ENCODE results near the gene ELMO1. TPM values are rescaled to one million over a fixed set of nuclear protein-coding genes. Genes with fewer than 3 reads are reported as not detected.

ELMO1 gene
- total RNA-seq, 4 donors from 2014 or later, result 31.1 to 42.9 (median 38.7) TPM

DNA sequence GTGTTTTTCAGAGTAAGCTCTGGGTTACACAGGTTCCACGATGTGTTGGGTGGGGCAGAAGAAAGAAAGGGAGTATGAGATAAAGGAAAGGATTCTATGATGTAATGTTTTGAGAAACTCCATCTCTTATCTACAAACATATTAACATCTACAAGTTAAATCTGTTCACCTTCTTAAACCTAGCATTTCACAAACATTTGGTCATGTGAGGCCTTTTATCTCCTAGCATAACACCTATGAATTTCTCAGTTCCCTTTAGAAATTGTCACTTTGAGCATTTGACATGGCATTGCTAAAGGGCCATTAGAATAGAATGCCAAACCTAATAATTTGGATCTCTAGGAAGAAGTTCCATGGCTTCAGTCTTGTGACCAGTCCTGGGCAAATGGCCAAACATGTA is 507.3 kb downstream of the ELMO1 start:
- intact Hi-C loops (cut with DNase I), result no loop called here

GRCh38 chr7:36939816-36940215 is 508.8 kb downstream of the ELMO1 start:
- WGBS, result 93% methylated on average over 4 of the region's 4 CpGs
- DNase-seq (ENCODE audit: extremely low spot score), result no peak
- Histone ChIP-seq H3K4me1 (peaks cover 0 to 22% (median 8%) of the 10 kb centered on the region in 4 donors), H3K9me3 (peaks cover 0 to 61% (median 47%) of the 10 kb centered on the region in 4 donors), H3K36me3 (peaks cover 0 to 9% (median 0%) of the 10 kb centered on the region in 4 donors), H3K27ac (replicated peaks in 1 of 4) (no peak overlapping the region), H3K27me3 (no peaks in the 10 kb centered on the region), H3K4me3 (no peak overlapping the region)
- intact Hi-C loops (cut with DNase I), result no loop called here
- no peak for TF ChIP-seq EP300 (IDR thresholded peaks at IDR 0.05)

More for the DNA sequence above, 507.3 kb downstream of the ELMO1 start:
- WGBS, result 55% methylated on average over 1 of the region's 1 CpG
- H3K9me3 ChIP-seq, result peaks cover 0 to 47% (median 39%) of the 10 kb centered on the region in 4 donors
- peaks cover 0 to 9% (median 0%) of the 10 kb centered on the region in 4 donors for H3K36me3 ChIP-seq
- H3K27me3 ChIP-seq, result no peaks in the 10 kb centered on the region
- TF ChIP-seq POLR2A (IDR thresholded peaks at IDR 0.05; ENCODE audit: low read depth) (no peak), POLR2AphosphoS5 (IDR thresholded peaks at IDR 0.05) (no peak)
- H3K4me1 ChIP-seq, result peaks cover 9 to 37% (median 20%) of the 10 kb centered on the region in 4 donors
- H3K27ac ChIP-seq (replicated peaks in 1 of 4), result no peak overlapping the region
- no peak for DNase-seq (ENCODE audit: extremely low spot score)
- H3K4me3 ChIP-seq, result no peak overlapping the region

DNA sequence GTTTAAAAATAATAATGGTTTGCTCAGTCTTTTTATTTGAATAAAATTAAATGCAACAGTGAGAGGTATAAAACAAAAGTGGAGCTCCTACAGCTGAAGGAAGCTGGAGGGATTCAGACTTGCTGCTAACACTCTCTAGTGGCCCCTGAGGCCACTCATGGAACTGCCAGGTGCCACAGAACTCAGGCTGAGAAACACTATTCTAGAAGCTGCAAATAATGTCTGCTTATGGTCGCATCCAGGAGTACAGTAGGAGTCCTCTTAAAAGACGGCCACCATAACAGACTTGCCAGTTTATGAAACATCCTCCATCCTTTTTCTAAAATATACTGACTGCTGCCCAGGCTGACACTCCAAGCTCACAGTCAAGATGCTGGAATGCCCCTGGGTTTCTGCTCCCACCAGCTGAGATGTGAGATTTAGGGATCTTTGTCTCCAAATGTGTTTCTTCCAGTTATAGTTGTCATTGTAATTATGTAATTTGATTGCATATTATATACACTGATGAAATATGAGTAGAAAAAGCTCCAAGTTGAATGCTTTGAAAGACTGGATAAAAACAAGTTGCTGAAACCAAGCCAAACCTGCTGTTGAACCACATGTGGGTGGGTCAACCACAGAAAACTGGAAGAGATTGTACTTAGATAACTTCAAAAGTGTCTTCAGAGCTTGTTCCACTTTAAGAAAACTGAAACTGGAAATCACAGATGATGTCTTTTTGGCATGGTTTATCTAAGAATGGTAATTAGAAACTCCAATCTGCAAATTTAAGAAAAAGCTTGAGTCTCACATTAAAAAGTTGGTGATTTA is 510.7 kb downstream of the ELMO1 start:
- WGBS, result 93% methylated on average over 2 of the region's 2 CpGs
- H3K27ac ChIP-seq (replicated peaks in 1 of 4), result no peak overlapping the region
- no peak for DNase-seq (ENCODE audit: extremely low spot score)
- H3K36me3 ChIP-seq, result peaks cover 0 to 9% (median under 1%) of the 10 kb centered on the region in 4 donors
- TF ChIP-seq POLR2A (IDR thresholded peaks at IDR 0.05; ENCODE audit: low read depth) (no peak), POLR2AphosphoS5 (IDR thresholded peaks at IDR 0.05) (no peak), EP300 (IDR thresholded peaks at IDR 0.05) (no peak)
- TF ChIP-seq, protein P1, sequence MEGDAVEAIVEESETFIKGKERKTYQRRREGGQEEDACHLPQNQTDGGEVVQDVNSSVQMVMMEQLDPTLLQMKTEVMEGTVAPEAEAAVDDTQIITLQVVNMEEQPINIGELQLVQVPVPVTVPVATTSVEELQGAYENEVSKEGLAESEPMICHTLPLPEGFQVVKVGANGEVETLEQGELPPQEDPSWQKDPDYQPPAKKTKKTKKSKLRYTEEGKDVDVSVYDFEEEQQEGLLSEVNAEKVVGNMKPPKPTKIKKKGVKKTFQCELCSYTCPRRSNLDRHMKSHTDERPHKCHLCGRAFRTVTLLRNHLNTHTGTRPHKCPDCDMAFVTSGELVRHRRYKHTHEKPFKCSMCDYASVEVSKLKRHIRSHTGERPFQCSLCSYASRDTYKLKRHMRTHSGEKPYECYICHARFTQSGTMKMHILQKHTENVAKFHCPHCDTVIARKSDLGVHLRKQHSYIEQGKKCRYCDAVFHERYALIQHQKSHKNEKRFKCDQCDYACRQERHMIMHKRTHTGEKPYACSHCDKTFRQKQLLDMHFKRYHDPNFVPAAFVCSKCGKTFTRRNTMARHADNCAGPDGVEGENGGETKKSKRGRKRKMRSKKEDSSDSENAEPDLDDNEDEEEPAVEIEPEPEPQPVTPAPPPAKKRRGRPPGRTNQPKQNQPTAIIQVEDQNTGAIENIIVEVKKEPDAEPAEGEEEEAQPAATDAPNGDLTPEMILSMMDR (IDR thresholded peaks at IDR 0.05), result no peak
- intact Hi-C loops (cut with DNase I), result no loop called here
- peaks cover 0 to 68% (median 47%) of the 10 kb centered on the region in 4 donors for H3K9me3 ChIP-seq
- H3K27me3 ChIP-seq, result no peaks in the 10 kb centered on the region
- no peak overlapping the region for H3K4me3 ChIP-seq
- peaks cover 0 to 3% (median under 1%) of the 10 kb centered on the region in 4 donors for H3K4me1 ChIP-seq

DNA sequence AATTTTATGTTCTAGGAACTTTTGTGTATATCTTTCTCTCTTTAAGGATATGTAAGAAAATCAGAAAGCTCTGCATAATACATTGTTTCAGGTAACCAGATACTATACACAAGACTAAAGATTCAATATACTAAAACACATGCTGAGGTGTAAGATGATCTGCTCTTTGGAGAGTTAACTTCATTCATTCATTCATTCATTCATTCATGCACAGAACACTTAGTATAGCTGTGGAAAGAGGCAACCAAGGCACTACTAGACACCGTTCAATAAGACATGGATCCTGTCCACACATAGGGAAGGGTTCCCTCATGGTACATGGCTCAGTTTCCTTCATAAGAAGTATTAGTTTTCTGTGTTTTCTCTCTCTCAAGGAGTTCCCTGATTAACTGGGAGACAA is 516.8 kb downstream of the ELMO1 start:
- H3K36me3 ChIP-seq, result peaks cover 0 to 7% (median under 1%) of the 10 kb centered on the region in 4 donors
- H3K27ac ChIP-seq (replicated peaks in 1 of 4), result no peak overlapping the region
- intact Hi-C loops (cut with DNase I), result no loop called here
- WGBS, result 100% methylated on average over 1 of the region's 1 CpG
- no peak for TF ChIP-seq EP300 (IDR thresholded peaks at IDR 0.05)
- no peak for TF ChIP-seq POLR2A (IDR thresholded peaks at IDR 0.05; ENCODE audit: low read depth)
- TF ChIP-seq, protein P1 (IDR thresholded peaks at IDR 0.05), result no peak
- TF ChIP-seq POLR2AphosphoS5 (IDR thresholded peaks at IDR 0.05), result no peak
- H3K27me3 ChIP-seq, result no peaks in the 10 kb centered on the region
- peaks cover 0 to 26% (median 13%) of the 10 kb centered on the region in 4 donors for H3K9me3 ChIP-seq
- no peaks in the 10 kb centered on the region for H3K4me1 ChIP-seq
- no peak overlapping the region for H3K4me3 ChIP-seq
- no peak for DNase-seq (ENCODE audit: extremely low spot score)

DNA sequence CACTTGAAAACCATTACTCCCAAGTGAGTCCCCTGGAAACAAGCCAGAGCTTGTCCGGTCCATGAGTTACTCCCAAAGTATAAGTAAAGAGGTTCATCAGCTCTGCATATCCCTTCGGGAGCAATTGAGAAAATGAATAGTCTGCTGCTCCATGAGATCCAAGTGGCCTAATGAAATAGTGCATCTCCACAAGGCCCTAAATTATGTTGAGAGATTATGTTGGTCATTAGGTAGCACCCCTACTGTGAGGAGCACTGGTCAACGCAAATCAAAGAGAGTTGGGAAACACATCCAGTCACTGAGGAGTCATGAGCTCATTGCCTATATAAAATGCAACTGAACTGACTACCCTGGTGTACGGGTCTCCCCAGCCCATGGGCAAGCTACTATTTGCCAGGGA is 518.9 kb downstream of the ELMO1 start:
- H3K36me3 ChIP-seq, result peaks cover 0 to 7% (median 0%) of the 10 kb centered on the region in 4 donors

More for the DNA sequence above, 518.9 kb downstream of the ELMO1 start:
- peaks cover 0 to 16% (median 15%) of the 10 kb centered on the region in 4 donors for H3K4me1 ChIP-seq
- H3K4me3 ChIP-seq, result no peak overlapping the region
- WGBS, result 86% methylated on average over 4 of the region's 4 CpGs
- H3K27ac ChIP-seq (replicated peaks in 1 of 4), result no peak overlapping the region
- intact Hi-C loops (cut with DNase I), result no loop called here
- H3K9me3 ChIP-seq, result peaks cover 0 to 6% (median 0%) of the 10 kb centered on the region in 4 donors
- no peaks in the 10 kb centered on the region for H3K27me3 ChIP-seq
- no peak for DNase-seq (ENCODE audit: extremely low spot score)
- TF ChIP-seq POLR2A (IDR thresholded peaks at IDR 0.05; ENCODE audit: low read depth) (no peak), EP300 (IDR thresholded peaks at IDR 0.05) (no peak), POLR2AphosphoS5 (IDR thresholded peaks at IDR 0.05) (no peak)
- TF ChIP-seq, protein P1 (IDR thresholded peaks at IDR 0.05), result no peak
